ENCODE results near the gene CAMK2N2.
A peak's percentile ranks its signal among the peaks of the same experiment; 100 is the strongest.

The CAMK2N2 gene

GRCh38 chr3:184234224-184234623, 27.1 kb downstream of the CAMK2N2 start:
- TF ChIP-seq TAF1 (IDR thresholded peaks at IDR 0.05; ENCODE audit: low read depth): no peak
- no peak for TF ChIP-seq EGR1 (IDR thresholded peaks at IDR 0.05)
- TF ChIP-seq, protein P1, sequence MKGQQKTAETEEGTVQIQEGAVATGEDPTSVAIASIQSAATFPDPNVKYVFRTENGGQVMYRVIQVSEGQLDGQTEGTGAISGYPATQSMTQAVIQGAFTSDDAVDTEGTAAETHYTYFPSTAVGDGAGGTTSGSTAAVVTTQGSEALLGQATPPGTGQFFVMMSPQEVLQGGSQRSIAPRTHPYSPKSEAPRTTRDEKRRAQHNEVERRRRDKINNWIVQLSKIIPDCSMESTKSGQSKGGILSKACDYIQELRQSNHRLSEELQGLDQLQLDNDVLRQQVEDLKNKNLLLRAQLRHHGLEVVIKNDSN (IDR thresholded peaks at IDR 0.05): 0 out of 2 replicates have a peak, but pooled peaks have one; percentile 21
- peak; percentile 23; the same call in 1 of the 2 replicates for TF ChIP-seq TEAD4 (IDR thresholded peaks at IDR 0.05)
- no peak for TF ChIP-seq CREB1 (IDR thresholded peaks at IDR 0.05; ENCODE audit: low read depth)
- peak; percentile 40; the same call in 1 of the 2 replicates for TF ChIP-seq EP300 (IDR thresholded peaks at IDR 0.05; ENCODE audit: borderline replicate concordance)
- peak; percentile 43; the same call in 1 of the 2 replicates for TF ChIP-seq RAD21 (IDR thresholded peaks at IDR 0.05; ENCODE audit: low read depth)
- peak; percentile 68 for TF ChIP-seq MAX (IDR thresholded peaks at IDR 0.05)
- TF ChIP-seq TCF12 (IDR thresholded peaks at IDR 0.05; ENCODE audit: low read depth): peak; percentile 49; the same call in 1 of the 2 replicates
- peak; percentile 95 for TF ChIP-seq NFIC (IDR thresholded peaks at IDR 0.05)
- peak; percentile 49; the same call in 1 of the 2 replicates for TF ChIP-seq YY1 (IDR thresholded peaks at IDR 0.05; ENCODE audit: low read depth)
- TF ChIP-seq ZBTB7A (IDR thresholded peaks at IDR 0.05; ENCODE audit: low read depth): 0 out of 2 replicates have a peak, but pooled peaks have one; percentile 51
- TF ChIP-seq CEBPB (IDR thresholded peaks at IDR 0.05): peak; percentile 33; the same call in 1 of the 2 replicates
- TF ChIP-seq FOXM1 (IDR thresholded peaks at IDR 0.05; ENCODE audit: borderline replicate concordance, low read depth): no peak
- TF ChIP-seq, protein P2, sequence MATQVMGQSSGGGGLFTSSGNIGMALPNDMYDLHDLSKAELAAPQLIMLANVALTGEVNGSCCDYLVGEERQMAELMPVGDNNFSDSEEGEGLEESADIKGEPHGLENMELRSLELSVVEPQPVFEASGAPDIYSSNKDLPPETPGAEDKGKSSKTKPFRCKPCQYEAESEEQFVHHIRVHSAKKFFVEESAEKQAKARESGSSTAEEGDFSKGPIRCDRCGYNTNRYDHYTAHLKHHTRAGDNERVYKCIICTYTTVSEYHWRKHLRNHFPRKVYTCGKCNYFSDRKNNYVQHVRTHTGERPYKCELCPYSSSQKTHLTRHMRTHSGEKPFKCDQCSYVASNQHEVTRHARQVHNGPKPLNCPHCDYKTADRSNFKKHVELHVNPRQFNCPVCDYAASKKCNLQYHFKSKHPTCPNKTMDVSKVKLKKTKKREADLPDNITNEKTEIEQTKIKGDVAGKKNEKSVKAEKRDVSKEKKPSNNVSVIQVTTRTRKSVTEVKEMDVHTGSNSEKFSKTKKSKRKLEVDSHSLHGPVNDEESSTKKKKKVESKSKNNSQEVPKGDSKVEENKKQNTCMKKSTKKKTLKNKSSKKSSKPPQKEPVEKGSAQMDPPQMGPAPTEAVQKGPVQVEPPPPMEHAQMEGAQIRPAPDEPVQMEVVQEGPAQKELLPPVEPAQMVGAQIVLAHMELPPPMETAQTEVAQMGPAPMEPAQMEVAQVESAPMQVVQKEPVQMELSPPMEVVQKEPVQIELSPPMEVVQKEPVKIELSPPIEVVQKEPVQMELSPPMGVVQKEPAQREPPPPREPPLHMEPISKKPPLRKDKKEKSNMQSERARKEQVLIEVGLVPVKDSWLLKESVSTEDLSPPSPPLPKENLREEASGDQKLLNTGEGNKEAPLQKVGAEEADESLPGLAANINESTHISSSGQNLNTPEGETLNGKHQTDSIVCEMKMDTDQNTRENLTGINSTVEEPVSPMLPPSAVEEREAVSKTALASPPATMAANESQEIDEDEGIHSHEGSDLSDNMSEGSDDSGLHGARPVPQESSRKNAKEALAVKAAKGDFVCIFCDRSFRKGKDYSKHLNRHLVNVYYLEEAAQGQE (IDR thresholded peaks at IDR 0.05; ENCODE audit: low read depth): no peak

DNA sequence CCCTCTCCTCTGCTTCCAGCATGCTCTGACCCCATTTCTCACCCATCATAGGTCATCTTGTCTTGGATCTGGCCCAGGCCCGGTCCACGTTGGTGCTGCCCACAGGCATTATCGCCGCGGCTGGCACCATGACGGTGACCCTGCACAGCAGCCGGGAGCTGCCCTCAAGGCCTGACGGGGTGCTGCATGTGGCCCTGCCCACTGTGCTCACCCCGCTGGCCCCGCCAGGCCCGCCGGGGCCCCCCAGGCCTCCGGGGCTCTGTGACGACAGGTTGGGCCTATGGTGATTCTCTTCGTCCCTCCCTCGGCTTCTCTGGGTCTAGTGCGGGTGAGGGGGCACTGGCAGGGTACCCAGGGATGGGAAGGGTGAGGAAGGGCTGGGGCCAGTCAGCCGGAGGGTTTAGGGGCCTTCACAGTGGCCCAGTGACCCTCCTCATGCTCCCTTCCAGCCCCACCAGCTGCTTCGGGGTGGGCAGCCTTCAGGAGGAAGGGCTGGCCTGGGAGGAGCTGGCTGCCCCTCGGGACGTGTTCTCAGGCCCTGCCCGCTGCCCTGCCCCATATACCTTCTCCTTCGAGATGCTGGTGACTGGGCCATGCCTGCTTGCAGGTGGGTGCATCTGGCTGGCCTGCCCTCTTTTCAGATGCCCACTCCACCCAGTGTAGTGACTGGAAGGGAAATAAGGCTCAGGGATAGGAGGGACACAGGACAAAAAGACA, 28.1 kb downstream of the CAMK2N2 start:
- TF ChIP-seq ZBTB7A (IDR thresholded peaks at IDR 0.05; ENCODE audit: low read depth): no peak

- no peak for TF ChIP-seq RAD21 (IDR thresholded peaks at IDR 0.05; ENCODE audit: low read depth)
- TF ChIP-seq, protein P1 (IDR thresholded peaks at IDR 0.05): no peak
- no peak for TF ChIP-seq FOXM1 (IDR thresholded peaks at IDR 0.05; ENCODE audit: borderline replicate concordance, low read depth)
- TF ChIP-seq EGR1 (IDR thresholded peaks at IDR 0.05): no peak
- no peak for TF ChIP-seq YY1 (IDR thresholded peaks at IDR 0.05; ENCODE audit: low read depth)
- no peak for TF ChIP-seq TCF12 (IDR thresholded peaks at IDR 0.05; ENCODE audit: low read depth)
- TF ChIP-seq, protein P2 (IDR thresholded peaks at IDR 0.05; ENCODE audit: low read depth): no peak
- no peak for TF ChIP-seq CEBPB (IDR thresholded peaks at IDR 0.05)
- TF ChIP-seq ZBTB7A (IDR thresholded peaks at IDR 0.05; ENCODE audit: low read depth): no peak
- TF ChIP-seq CREB1 (IDR thresholded peaks at IDR 0.05; ENCODE audit: low read depth): no peak
- TF ChIP-seq NFIC (IDR thresholded peaks at IDR 0.05): no peak
- no peak for TF ChIP-seq TEAD4 (IDR thresholded peaks at IDR 0.05)
- no peak for TF ChIP-seq EP300 (IDR thresholded peaks at IDR 0.05; ENCODE audit: borderline replicate concordance)
- TF ChIP-seq TAF1 (IDR thresholded peaks at IDR 0.05; ENCODE audit: low read depth): no peak
Measured at GRCh38 chr3:184231671-184232070, 29.7 kb downstream of the CAMK2N2 start.

DNA sequence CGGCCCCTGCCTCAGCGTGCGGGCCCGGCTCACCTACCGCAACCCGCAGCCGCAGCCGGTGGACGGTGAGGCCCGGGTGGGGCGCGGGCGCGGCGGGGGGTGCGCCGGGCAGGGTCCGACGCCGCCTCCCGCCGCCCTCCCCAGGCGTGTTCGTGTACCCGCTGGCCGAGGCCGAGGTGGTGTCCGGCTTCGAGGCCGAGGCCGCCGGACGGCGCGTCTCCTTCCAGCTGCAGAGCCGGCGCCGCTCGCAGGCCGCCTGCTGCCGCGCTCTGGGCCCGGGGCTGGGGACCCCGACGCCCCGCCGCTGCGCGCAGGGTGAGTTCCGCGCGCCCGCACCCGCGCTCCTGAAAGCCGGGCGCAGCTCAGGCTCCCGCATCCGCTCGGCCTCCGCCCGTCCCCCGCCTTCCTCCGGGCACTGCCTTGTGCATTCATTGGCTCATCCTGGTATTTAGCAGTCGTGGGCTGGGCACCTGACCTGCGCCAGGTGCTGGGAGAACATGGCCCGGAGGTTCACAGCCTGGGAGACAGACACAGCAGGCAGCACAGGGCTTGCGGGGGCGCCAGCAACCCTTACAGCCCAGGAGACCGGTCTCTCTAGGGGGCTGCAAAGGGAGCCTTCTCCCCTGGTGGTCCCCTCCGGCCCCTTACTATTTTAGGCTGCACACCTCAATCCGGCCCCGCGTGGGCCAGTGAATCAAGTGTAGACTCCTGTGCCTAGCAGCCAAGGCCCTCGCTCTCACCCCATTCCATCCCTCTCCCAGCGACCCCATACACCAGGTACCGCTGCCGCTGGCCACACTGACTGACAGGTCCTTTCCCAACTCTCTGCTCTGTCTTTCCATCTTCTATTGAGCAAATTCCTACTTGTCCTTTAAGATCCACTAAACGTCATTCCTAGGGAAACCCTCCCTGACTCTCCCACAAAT, 30.5 kb downstream of the CAMK2N2 start:
- no peak for TF ChIP-seq FOXM1 (IDR thresholded peaks at IDR 0.05; ENCODE audit: borderline replicate concordance, low read depth)
- peak; percentile 44 for TF ChIP-seq EGR1 (IDR thresholded peaks at IDR 0.05)
- peak; percentile 61 for TF ChIP-seq TEAD4 (IDR thresholded peaks at IDR 0.05)
- 0 out of 2 replicates have a peak, but pooled peaks have one; percentile 26 for TF ChIP-seq TCF12 (IDR thresholded peaks at IDR 0.05; ENCODE audit: low read depth)
- TF ChIP-seq ZBTB7A (IDR thresholded peaks at IDR 0.05; ENCODE audit: low read depth): no peak
- TF ChIP-seq EP300 (IDR thresholded peaks at IDR 0.05; ENCODE audit: borderline replicate concordance): no peak
- TF ChIP-seq, protein P1 (IDR thresholded peaks at IDR 0.05): peak; percentile 86
- TF ChIP-seq YY1 (IDR thresholded peaks at IDR 0.05; ENCODE audit: low read depth): no peak
- no peak for TF ChIP-seq TAF1 (IDR thresholded peaks at IDR 0.05; ENCODE audit: low read depth)
- peak; percentile 38; the same call in 1 of the 2 replicates for TF ChIP-seq MAX (IDR thresholded peaks at IDR 0.05)
- TF ChIP-seq NFIC (IDR thresholded peaks at IDR 0.05): no peak
- TF ChIP-seq, protein P2 (IDR thresholded peaks at IDR 0.05; ENCODE audit: low read depth): no peak
- no peak for TF ChIP-seq CEBPB (IDR thresholded peaks at IDR 0.05)

Data from Ishikawa (cell line).